G401.6 (cell line): ENCODE data around the gene MRPL20.
"Not testable (repeated sequence)": the region's sequence is repeated elsewhere in the genome, so short reads cannot be mapped to it uniquely, and the experiment has no call there.

Experiments used
- FAIRE-seq: peaks from 2 replicates; lab custom pipeline; 2012; peaks lifted over from hg19 to GRCh38; lab: Jason Lieb, UNC

The MRPL20 gene

DNA sequence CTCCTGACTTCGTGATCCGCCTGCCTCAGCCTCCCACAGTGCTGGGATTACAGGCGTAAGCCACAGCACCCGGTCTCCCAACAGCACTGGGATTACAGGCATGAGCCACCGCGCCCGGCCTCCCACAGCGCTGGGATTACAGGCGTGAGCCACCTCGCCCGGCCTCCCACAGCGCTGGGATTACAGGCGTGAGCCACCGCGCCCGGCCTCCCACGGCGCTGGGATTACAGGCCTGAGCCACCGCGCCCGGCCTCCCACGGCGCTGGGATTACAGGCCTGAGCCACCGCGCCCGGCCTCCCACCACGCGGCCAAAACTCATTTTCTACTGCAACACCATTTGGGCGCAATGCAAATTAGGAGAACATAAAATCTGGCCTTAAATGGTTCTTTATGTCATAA is 21.8 kb downstream of the MRPL20 start:
- not testable (repeated sequence) for FAIRE-seq

DNA sequence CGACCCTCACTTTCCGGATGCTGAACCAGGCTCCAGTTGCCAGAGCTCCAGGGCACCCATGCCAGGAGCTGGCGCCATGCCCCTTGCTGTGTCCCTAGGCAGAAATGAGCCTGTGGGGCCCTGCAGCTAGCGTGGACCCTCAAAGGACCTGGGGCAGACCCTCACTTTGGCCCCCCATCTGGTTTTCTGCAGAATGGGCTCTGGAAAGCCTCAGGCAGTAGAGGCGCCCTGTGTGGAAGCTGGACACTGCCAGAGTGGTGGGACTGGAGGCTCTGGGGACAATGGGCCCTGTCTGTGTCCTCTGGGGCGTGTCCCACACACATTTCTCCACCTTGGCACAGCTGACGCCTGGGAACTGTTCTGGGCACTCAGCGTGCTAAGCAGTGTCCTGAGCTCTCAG is 25.8 kb downstream of the MRPL20 start:
- no peak for FAIRE-seq

DNA sequence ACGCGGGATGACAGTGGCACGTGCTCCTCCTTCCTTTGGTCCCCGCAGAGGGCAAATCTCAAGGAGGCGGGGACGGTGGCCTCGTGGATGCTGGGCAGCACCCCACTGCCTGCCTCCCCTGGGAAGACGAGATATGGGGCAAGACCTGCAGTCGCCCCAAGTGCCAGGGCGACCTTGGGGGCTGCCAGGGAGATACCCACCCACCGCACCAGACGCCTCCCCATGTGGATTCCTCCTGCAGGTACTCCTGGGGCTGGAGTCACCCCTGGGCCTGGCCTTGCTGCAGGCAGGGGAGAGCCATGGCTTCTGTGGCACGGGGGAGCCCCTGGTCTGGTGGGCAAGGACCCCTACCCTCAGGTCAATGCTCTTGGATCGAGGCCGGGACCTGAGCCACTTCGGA is 26.2 kb downstream of the MRPL20 start:
- no peak for FAIRE-seq

DNA sequence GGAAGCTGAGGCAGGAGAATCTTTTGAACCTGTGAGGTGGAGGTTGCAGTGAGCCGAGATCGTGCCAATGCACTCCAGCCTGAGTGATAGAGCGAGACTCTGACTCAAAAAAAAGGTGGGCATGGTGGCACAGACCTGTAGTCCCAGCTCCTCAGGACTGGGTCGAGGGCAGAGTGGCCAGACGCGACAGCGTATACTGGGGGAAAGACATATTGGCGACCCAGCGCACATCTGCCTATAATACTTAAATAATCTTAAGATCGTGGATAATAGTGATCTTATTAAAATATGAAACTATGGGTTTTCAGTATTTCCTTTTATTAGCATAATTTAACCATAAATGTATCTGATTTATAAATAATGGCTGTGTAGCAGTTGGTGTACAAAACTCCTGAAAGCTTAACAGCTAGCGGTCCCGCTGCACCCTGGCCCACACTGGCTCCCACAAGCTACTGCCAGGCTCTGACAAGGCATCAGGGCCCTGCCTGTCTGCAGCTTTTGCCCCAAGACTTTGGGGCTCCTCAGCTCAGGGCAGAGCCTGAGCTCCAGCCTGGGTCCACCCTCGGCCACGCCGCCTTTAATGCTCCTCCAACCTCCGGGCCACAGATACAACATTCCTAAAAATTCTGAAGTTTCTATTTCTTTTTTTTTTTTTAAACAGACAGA is 29.4 kb downstream of the MRPL20 start:
- FAIRE-seq = no peak

DNA sequence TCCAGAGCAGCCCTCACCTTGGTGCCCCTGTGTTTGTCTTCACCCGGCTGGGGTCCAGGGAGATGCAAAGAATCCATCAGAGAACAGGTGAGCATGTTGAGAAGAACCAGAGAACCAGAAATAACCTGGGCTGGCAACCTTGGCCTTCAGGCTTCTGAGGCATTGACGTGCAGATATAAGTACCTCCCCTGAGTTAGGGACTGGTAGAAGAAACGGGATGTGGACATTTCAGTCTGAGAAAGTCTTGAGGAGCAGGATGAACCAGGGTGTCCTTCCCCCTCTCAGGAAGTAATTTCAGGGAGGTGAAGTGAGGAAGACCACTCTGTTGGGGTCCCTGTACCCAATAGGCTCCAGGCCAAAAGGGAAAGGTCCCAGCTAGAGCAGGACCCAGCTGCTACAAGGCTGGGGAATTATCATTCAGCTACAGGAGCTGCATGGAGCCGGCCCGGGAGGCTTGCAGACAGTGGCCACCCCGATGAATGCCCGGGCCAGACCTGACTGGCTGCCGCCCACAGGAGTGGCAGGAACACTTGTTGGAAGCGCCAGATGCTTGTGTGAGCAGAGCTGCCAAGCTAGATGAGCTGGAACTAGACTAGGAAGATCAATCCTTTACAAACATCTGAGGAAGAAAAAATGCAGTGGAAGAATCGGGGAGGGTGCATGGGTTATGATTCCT is 30.4 kb downstream of the MRPL20 start:
- no peak for FAIRE-seq

DNA sequence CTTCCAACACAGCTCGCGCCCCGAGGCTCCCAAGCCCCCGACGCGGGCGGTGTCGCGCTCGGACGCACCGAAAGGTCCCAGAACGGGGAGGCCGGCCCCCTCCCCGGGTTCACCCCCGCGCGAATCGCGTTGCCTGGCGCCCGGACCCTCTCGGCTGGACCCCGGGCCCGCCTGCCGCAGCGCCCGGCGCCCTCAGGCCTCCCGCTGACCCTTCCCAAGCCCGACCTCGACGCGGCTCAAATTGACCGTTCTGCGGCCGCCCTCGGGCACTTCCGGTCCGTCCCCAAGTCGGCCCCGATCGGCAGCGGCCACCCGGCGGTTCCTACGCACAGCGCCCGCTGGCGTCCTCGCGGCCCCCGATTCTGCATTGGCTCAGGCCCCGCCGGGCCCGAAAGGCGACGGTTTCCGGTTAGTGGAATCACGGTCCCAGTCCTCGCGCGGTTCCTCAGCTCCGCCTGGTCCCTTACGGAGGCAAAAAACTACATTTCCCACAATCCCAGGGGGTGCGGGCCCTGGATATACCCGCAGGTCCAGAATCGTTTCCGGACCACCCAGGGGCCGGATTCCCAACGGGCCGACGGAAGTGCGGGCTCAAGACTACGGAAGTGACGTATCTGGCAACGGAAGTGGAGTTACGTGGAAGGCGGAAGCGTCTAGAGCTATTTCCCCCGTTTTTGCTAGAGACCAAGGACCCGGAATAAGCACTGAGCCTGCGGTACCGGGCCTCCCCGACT is 32.0 kb downstream of the MRPL20 start, which contains the start of gene AURKAIP1:
Gene AURKAIP1 (minus strand): TSS at position 279 of the 734 bp plus-strand sequence. CDS start 451 bp downstream, outside the sequence.
- FAIRE-seq = peak; percentile 99

DNA sequence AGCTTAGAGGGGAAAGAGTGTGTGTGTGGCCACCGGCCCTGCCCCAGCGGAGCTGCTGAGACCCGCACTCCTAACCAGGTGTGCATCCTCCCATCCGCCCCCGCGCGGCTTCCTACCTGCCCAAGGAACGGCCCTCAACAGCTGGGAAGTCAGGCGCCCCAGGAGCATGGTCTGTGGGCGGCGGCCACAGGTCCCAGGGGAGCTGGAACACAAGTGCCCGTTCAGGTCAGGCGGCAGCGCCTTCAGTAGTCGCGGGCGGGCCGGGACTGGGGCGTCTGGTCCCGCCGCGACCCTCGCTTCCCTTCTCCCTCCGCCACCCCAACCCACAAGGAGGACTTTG is 32.5 kb downstream of the MRPL20 start:
- FAIRE-seq = no peak

DNA sequence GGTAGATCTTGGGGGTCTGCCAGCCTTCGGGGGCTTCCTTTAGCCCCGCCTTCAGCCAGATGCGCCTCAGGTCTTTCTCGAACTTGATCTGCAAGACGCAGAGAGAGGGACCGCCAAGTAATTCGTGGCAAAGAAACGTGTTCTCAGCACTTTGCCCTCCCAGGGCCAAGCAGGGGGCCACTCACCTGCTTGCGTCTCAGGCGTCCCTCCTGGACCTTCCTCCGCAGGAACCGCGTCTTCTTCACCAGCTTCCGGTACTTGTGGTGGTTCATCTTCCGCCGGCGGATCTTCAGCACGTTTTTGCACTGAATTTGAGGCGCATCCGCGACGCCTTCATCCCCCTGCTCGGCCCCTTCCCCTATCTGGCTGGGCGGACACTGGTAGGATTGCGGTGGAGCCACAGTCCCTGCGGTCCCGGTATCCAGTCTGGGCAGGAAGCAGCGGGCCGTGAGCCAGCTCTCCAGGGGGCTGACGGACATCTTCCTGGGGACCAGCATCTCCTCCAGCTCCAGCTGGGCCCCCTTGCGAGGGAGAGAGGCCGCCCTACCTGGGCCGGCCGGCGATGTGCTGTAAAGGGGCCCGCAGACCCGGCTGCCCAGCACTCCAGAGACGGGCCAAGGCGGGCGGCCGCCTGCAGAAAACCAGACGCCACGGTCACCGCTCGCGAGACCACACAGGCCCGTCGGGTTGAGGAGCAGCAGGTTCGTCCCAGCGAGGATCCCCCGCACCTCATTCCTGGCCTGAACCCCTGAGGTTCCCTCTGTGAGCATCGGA is 33.1 kb downstream of the MRPL20 start:
- no peak for FAIRE-seq

DNA sequence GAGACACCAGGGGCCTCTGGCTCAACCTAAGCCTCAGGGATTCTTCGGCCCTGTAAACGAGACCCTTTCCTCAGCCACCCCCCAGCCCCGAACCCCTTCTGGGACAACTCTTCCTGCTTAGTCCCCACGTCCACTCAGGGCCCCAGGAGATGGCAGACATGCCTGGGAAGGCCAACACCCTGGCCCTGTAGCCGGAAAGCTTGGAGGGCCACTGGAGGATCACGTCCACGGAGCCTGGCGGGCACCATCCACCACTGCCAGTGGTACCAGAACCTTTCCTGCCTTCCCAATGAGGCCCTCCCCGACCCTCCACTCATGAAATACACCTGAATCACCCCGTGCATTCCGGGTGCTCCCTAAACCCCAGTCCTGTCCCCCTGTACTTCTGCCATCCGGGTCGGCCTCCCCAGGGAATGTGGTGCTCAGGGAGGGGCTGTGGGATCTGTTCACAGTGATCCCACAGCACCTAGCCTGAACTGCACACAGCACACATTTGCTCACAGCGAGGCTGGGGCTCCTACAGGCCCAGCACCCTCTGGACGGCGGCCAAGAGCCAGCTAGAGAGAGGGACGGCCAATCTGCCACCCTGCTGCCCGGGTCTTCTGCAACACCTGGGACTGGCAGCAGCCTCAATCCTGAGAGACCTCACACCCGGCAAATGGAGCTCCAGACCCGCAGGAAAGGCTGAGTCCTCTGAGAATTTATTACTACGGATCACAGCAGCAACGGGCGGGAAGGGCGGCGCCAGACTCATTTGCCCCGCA is 33.9 kb downstream of the MRPL20 start:
- no peak for FAIRE-seq

DNA sequence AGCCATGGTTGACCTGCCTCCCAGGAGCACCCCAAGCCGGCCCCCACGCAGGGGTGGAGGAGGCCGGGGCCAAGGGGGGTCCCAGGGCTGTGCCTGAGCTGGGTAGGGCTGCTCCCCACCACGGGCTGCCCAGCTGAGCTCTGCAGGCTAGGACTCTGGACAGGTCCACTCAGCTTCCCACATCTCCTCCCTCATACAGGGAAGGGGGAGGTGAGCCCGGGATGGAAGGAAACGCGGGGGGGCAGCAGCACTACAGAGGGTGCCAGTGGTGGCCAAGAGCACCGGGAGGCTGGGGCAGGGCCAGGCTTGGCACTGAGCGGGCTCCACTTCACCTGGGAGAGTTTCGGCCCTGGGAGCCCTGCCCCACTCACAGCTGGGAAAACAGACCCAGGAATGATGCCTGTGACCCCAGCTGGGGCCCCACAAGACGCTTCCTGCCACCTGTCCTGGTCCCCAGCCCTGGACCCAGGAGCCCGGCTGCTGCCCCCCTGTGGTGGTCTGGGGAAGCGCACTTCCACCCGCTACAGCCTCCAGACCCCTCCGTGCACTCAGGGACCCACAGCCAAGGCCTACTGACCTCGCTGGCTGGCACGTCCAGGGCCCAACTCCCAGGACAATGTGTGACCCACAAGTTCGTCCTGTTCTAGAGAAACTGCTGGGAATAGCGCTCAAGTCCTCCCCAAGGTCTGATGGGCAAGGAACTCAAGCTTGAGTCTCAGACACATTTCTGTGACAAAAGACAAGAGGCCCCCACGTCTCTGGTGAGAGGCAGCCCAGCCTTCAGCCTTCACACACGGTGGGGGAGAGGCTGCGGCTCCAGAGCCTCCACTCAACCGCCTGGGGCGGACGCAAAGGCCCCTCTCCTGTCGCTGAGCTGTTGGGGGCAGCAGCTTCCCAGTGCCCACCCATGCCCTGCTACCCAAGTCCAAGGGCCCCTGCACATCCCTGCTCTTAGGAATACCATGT is 35.1 kb downstream of the MRPL20 start:
- FAIRE-seq = no peak

DNA sequence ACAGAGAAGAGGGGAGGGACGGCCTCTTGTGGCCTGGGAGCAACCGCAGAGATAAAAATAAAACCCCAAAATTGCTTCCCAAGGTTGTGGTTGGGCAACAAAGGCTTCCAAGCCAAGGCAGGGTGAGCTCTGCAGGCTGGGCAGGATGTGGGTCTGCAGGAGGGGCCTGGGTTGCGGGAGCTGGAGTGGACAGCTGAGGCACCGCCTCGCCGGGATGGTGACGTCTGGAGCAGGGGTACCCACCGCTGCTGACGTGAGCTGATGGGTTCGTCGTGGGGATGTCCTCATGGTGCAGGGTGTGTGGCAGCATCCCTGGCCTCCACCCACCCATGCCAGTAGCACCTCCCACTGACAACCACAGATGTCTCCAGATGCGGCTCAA is 35.7 kb downstream of the MRPL20 start:
- FAIRE-seq = no peak

DNA sequence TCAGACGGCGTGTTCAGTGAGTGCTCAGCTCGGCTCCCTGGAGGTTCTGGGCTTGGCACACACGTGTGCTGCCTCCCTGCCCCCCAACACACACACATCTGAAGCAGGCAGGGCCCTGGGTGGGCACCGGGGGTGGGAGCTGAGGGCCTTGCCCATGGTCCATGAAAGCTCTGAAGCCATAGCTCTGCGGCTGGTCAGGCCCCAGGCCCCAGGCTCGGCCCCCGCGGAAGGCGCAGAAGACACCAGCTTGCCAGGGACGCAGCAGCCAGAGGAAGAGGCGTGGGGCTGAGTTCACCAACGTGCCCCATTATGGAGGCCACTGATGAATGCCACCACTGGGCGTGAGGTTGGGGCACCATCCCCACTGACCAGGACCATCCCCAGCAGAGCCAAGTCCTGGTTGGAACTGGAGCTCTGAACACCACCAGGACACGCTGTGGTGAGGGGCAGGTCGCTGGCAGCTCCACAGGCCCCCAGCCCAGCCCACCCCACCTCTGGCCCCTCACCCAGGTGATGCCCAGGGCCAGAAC is 36.3 kb downstream of the MRPL20 start:
- no peak for FAIRE-seq

DNA sequence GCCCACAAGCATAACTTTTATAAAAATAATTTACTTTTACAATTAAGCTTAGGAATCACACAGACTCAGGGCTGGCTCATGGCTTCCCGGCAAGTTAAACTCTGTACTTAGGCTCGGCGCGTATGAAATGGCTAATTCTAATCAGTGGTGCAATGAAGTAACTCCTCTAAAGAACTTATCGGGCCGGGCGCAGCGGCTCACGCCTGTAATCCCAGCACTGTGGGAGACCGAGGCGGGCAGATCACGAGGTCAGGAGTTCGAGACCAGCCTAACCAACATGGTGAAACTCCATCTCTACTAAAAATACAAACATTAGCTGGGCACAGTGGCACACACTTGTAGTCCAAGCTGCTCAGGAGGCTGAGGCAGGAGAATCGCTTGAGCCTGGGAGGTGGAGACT is 37.0 kb downstream of the MRPL20 start:
- FAIRE-seq = not testable (repeated sequence)

DNA sequence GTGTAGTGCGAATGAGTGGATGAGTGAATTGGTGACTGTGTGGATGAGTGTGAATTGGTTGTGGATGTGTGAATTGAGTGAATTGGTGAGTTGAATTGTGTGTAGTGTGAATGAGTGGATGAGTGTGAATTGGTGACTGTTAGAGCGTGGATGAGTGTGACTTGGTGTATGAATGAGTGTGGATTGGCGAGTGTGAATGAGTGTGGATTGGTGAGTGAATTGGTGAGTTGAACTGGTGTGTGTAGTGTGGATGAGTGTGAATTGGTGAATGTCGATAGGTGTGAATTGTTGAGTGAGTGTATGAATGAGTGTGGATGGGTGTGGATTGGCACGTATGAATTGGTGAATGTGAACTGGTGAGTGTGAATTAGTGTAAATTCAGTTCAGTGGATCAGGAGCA is 39.8 kb downstream of the MRPL20 start:
- no peak for FAIRE-seq

DNA sequence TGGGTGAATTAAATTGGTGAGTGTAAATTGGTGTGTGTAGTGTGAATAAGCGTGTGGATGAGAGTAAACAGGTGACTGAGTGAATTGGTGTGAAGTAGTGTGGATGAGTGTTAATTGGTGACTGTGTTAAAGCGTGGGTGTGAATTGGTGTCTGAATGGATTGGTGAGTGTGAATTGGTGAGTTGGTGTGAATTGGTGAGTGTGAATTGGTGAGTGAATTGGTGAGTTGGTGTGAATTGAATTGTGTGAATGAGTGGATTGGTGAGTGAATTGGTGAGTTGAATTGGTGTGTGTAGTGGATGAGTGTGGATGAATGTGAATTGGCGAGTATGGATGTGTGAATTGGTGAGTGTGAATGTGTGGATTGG is 40.4 kb downstream of the MRPL20 start:
- no peak for FAIRE-seq

DNA sequence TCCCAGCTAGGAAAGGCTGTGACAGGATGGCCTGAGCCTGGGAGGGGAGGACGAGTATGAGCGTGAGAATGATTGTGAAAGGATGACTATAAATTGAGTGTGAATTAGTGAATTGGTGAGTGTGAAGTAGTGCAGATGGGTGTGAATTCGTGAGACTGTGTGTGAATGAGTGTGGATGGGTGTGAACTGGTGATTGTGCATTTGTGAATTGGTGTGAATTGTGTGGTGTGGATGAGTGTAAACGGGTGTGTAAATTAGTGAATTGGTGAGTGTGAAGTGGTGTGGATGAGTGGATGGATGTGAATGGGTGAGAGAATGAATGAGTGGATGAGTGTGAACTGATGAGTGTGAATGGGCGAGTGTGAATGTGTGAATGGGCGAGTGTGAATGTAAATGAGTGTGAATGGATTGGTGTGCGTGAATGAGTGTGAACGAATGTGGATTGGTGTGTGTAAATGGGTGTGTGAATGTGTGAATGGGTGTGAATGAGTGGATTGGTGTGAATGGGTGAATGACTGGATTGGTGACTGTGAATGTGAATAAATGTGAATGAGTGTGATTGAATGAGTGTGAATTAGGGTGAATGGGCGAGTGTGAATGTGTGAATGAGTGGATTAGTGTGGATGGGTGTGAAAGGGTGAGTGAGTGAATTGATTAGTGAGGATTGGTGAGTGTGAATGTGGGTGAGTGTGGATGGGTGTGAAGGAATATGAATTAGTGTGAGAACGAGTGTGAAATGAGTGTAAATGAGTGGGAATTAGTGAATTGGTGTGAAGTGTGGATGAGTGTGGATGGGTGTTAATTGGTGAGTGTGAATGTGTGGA is 41.0 kb downstream of the MRPL20 start:
- FAIRE-seq = no peak

DNA sequence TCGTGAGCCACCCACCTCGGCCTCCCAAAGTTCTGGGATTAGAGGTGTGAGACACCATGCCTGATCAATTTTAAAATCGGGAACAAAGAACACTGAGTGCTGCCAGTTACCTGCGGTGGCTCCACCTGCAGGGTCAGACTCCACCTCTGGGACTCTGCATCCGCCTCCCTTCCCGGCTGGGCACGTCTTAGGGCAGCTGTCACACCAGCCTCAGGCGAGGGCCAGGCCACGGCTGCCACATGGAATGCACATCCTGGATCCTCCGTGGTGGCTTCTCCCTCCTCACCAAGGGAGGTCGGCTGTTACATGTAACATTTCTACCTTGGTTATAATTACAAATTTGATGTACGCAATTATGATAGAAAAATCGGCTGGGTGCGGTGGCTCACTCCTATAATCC is 42.8 kb downstream of the MRPL20 start:
- FAIRE-seq = no peak

DNA sequence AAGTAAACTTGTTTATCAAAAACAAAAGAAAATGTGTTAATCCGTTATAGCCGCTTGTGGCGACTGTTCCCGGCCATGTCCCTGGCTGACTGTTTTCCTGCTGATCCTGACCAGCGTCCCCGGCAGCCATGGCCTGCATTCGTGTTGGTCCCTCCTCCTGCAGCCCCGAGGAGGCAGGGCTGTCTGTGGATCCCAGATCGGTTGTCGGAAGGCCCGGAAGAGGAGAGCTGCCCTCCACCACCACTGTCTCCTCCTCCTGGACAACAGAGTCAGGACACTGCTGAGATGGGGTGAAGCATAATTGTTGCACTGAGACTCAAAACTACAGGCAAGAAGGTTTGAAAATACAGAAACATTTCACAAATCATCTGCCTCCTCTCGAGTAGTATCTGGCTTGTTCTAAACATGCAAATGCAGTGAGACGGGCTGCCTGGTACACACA is 45.1 kb downstream of the MRPL20 start:
- FAIRE-seq = no peak

DNA sequence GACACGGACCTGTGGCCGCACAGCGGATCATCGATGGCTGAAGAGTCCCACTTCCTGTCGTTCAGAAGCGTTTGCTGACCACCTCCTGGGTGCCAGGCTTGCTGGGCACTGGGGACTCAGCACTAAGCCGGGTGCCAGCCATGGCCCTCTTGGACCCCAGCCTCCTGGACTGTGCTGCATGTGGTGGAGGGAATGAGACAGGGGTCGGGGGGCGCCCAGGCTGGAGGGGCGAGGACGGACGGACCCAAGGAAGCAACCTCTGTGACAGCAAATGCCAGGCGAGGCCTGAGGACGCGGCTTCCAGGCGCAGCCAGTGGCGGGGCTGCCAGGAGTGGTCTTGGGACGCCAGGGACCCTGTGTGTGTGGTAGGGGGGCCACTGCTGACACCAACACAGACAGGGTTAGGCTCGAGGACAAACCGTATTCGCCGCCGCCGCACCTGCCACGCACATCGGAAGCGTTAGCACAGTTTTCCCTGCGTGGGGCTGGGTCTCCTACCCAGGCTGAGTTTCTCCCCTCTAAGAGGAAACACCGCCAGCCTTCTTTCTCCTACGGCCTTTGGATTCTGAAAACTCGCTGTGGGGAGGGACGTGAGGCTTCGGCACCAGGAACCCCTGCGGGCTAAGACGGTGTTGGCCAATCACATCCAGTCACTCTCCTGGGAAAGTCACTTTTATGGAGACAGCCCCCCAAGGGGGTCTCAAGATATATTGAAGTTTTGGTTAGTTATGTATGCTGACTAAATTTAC is 45.7 kb downstream of the MRPL20 start:
- no peak for FAIRE-seq
